Mucosa of stomach (tissue), 1 donor: ENCODE data around the gene CCDC57.

Experiments used
- H3K27me3 ChIP-seq: one replicate; pipeline ENCODE4 v1.7.0; 2013; ENCODE audit warnings: mild to moderate bottlenecking, low read length; ENCODE audit not compliant: control insufficient read depth, insufficient read depth
- H3K36me3 ChIP-seq: one replicate; pipeline ENCODE4 v1.7.0; 2013; ENCODE audit warnings: low read length; ENCODE audit not compliant: control insufficient read depth, insufficient read depth
- H3K4me1 ChIP-seq: one replicate; pipeline ENCODE4 v1.7.0; 2013; ENCODE audit warnings: mild to moderate bottlenecking, low read length; ENCODE audit not compliant: control insufficient read depth, insufficient read depth
- H3K4me3 ChIP-seq: one replicate; pipeline ENCODE4 v1.7.0; 2013; ENCODE audit warnings: low read length
- H3K9ac ChIP-seq: one replicate; pipeline ENCODE4 v1.7.0; 2013; ENCODE audit warnings: mild to moderate bottlenecking, low read length, moderate library complexity
- H3K9me3 ChIP-seq: one replicate; pipeline ENCODE4 v1.7.0; 2013; ENCODE audit warnings: mild to moderate bottlenecking, low read length, moderate library complexity; ENCODE audit not compliant: control insufficient read depth
- donor health status: Pancreatic carcinoma.

The CCDC57 gene

GRCh38 chr17:82237083-82237745, 24.6 kb upstream of the CCDC57 start:
- no peaks in the 10 kb centered on the region for H3K9me3 ChIP-seq
- no peaks in the 10 kb centered on the region for H3K27me3 ChIP-seq
- no peaks in the 10 kb centered on the region for H3K36me3 ChIP-seq
- no peak overlapping the region for H3K4me3 ChIP-seq
- H3K4me1 ChIP-seq: peaks cover 73% of the 10 kb centered on the region
- H3K9ac ChIP-seq: no peak overlapping the region

- Histone ChIP-seq H3K9ac (peak overlapping the region; percentile 28), H3K4me1 (peaks cover 73% of the 10 kb centered on the region)
Observed at GRCh38 chr17:82236142-82236971, 23.7 kb upstream of the CCDC57 start.

GRCh38 chr17:82235775-82236141, 23.1 kb upstream of the CCDC57 start:
- Histone ChIP-seq H3K9me3 (no peaks in the 10 kb centered on the region), H3K27me3 (no peaks in the 10 kb centered on the region), H3K9ac (no peak overlapping the region), H3K4me3 (no peak overlapping the region), H3K36me3 (no peaks in the 10 kb centered on the region), H3K4me1 (peaks cover 70% of the 10 kb centered on the region)

More at GRCh38 chr17:82236142-82236971, 23.7 kb upstream of the CCDC57 start:
- Histone ChIP-seq H3K27me3 (no peaks in the 10 kb centered on the region), H3K36me3 (no peaks in the 10 kb centered on the region), H3K9me3 (no peaks in the 10 kb centered on the region), H3K4me3 (no peak overlapping the region)

- Histone ChIP-seq H3K4me3 (no peak overlapping the region), H3K9me3 (no peaks in the 10 kb centered on the region), H3K4me1 (peaks cover 70% of the 10 kb centered on the region), H3K9ac (peak overlapping the region; percentile 34), H3K27me3 (no peaks in the 10 kb centered on the region), H3K36me3 (no peaks in the 10 kb centered on the region)
Observed at GRCh38 chr17:82235056-82235774, 22.6 kb upstream of the CCDC57 start.

- H3K4me3 ChIP-seq: no peak overlapping the region
- H3K9me3 ChIP-seq: no peaks in the 10 kb centered on the region
- peaks cover 70% of the 10 kb centered on the region for H3K4me1 ChIP-seq
- H3K36me3 ChIP-seq: no peaks in the 10 kb centered on the region
- H3K27me3 ChIP-seq: no peaks in the 10 kb centered on the region
- H3K9ac ChIP-seq: peak overlapping the region; percentile 34
Observed at GRCh38 chr17:82234211-82235055, 21.8 kb upstream of the CCDC57 start.

- Histone ChIP-seq H3K27me3 (no peaks in the 10 kb centered on the region), H3K4me3 (no peak overlapping the region), H3K9ac (no peak overlapping the region), H3K9me3 (no peaks in the 10 kb centered on the region), H3K4me1 (peaks cover 63% of the 10 kb centered on the region), H3K36me3 (no peaks in the 10 kb centered on the region)
Observed at GRCh38 chr17:82232876-82233785, 20.5 kb upstream of the CCDC57 start.

GRCh38 chr17:82232322-82232820, 19.7 kb upstream of the CCDC57 start:
- H3K9me3 ChIP-seq: no peaks in the 10 kb centered on the region
- peak overlapping the region; percentile 50 for H3K4me3 ChIP-seq
- no peaks in the 10 kb centered on the region for H3K27me3 ChIP-seq
- H3K36me3 ChIP-seq: no peaks in the 10 kb centered on the region
- peak overlapping the region; percentile 75 for H3K9ac ChIP-seq
- peaks cover 60% of the 10 kb centered on the region for H3K4me1 ChIP-seq

DNA sequence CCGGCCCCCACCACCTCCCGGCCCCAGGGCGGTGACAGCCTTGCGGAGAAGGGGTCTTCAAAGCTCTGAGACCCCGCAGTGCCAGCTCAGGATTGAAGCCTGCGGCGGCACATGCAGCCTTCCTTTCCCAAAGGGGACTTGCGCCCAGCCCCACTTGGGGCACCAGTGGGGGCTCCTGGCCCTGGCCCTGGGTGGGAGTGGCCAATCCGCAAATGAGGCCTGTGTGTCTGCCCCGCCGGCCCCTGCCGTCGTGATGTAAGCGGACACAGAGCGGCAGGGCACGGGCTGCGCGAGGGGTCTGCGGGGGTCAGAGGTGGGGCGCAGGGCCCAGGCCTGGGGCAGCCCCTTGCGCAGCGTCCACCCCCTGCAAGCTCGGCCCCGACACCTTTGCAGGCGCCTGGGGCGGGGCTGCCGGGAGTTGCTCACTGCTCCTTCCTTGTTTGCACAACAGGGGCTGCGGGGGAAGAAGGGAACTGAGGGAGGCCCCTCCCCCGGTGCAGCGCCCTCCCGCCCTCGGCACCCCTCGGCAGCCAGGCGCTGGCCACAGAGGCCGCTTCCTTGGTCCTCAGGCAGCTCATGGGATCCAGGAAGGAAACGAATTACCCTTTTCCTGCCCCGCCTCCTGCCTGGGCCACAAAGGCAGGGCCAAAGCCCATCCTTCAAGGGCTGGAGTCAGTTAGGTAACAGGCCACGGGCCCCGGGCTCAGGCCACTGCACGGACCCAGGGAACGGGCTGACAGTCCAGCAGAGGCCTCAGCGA, 19.1 kb upstream of the CCDC57 start:
- H3K36me3 ChIP-seq: no peaks in the 10 kb centered on the region
- no peaks in the 10 kb centered on the region for H3K27me3 ChIP-seq
- H3K4me3 ChIP-seq: peak overlapping the region; percentile 50
- peak overlapping the region; percentile 75 for H3K9ac ChIP-seq
- peaks cover 56% of the 10 kb centered on the region for H3K4me1 ChIP-seq
- H3K9me3 ChIP-seq: no peaks in the 10 kb centered on the region

DNA sequence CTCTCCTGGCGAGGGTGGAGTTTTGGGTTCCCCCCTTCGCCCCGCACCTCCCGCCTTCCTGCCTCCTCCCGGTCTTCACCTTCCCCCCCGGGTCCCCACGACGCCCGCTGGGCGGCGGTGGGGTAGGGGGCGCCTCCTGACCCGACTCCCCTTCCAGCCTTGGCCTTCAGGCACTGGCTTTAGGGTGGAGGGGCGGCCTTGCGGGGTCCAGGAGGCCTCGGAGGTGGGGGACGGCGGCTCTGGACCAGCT, 18.6 kb upstream of the CCDC57 start:
- Histone ChIP-seq H3K4me1 (peaks cover 51% of the 10 kb centered on the region), H3K4me3 (peak overlapping the region; percentile 50), H3K36me3 (no peaks in the 10 kb centered on the region), H3K9ac (peak overlapping the region; percentile 75), H3K27me3 (no peaks in the 10 kb centered on the region), H3K9me3 (no peaks in the 10 kb centered on the region)

DNA sequence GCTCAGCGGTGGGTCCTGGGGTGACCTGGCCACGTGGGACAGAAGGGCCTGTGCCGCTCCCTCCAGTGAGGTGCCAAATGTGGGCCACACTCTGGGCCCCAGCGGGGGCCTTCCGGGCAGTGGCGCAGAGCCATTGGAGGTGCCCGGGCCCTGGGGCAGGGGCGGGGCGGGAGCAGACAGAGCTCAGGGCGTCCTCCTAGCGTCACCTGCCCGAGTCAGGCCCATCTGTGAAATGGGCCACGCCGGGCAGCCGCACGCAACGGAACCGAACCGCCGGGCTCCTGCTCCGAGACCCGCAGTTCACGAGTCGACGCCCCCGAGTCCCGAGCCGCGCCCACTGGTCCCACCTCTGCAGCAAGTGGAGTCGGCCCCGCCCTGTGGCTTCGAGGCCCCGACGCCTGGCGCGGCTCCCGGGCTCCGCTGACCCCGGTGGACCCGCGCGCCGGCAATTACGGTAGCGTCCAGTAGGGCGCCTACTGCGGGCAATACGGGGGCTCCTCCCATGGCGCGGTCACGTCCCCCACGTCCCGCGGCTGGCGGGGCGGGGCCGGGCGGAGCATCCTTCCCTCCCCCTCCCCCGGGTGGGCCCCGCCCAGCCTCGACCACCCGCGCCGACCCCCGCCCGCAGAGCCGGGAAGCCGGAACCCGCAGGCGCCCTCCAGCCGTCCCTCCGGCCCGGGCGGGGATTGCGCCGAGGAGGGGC, 18.1 kb upstream of the CCDC57 start:
- Histone ChIP-seq H3K4me1 (peaks cover 47% of the 10 kb centered on the region), H3K9ac (peak overlapping the region; percentile 75), H3K9me3 (no peaks in the 10 kb centered on the region), H3K36me3 (no peaks in the 10 kb centered on the region), H3K4me3 (no peak overlapping the region), H3K27me3 (no peaks in the 10 kb centered on the region)
